GDM1 (cell line): ENCODE measurements around the gene CEP192.
A peak's percentile ranks its signal among the peaks of the same experiment; 100 is the strongest.

Source experiments
- DNase-seq: peaks from one replicate; lab custom pipeline; 2025; lab: John Stamatoyannopoulos, UW

CEP192 gene

GRCh38 chr18:13100942-13101658 is 109.9 kb downstream of the CEP192 start:
- DNase-seq = no peak

GRCh38 chr18:13101659-13102197 is 110.6 kb downstream of the CEP192 start:
- DNase-seq = no peak

- DNase-seq = no peak
These were observed 112.2 kb downstream of the CEP192 start for GRCh38 chr18:13103366-13103765.

- no peak for DNase-seq
These were observed 113.9 kb downstream of the CEP192 start for GRCh38 chr18:13105059-13105458.

GRCh38 chr18:13107074-13107473 is 115.9 kb downstream of the CEP192 start:
- no peak for DNase-seq

GRCh38 chr18:13108330-13108729 is 117.2 kb downstream of the CEP192 start:
- DNase-seq = no peak

- no peak for DNase-seq
These were observed 119.4 kb downstream of the CEP192 start for GRCh38 chr18:13110559-13110958.

- DNase-seq = no peak
These were observed 121.8 kb downstream of the CEP192 start for GRCh38 chr18:13112982-13113381.

GRCh38 chr18:13120255-13120654 is 129.1 kb downstream of the CEP192 start:
- DNase-seq = no peak

- no peak for DNase-seq
These were observed 129.8 kb downstream of the CEP192 start for GRCh38 chr18:13120983-13121441.

- DNase-seq = no peak
These were observed 133.2 kb downstream of the CEP192 start for GRCh38 chr18:13124411-13124810.

GRCh38 chr18:13125191-13125590 is 134.0 kb downstream of the CEP192 start:
- DNase-seq = peak; percentile 31

- no peak for DNase-seq
These were observed 135.9 kb downstream of the CEP192 start for GRCh38 chr18:13126966-13127598.

- no peak for DNase-seq
These were observed 140.1 kb downstream of the CEP192 start for GRCh38 chr18:13131283-13131682.

GRCh38 chr18:13134551-13135401 is 143.6 kb downstream of the CEP192 start:
- no peak for DNase-seq

- no peak for DNase-seq
These were observed 145.1 kb downstream of the CEP192 start for GRCh38 chr18:13136056-13136903.

GRCh38 chr18:13136904-13137669 is 145.9 kb downstream of the CEP192 start:
- peak; percentile 36 for DNase-seq

- peak; percentile 94 for DNase-seq
These were observed 146.7 kb downstream of the CEP192 start for GRCh38 chr18:13137670-13138419.

- no peak for DNase-seq
These were observed 147.4 kb downstream of the CEP192 start for GRCh38 chr18:13138420-13139139.
